Effector CD8-positive, alpha-beta T cell (primary cell): ENCODE data around the gene SGSH.
A peak's percentile ranks its signal among the peaks of the same experiment; 100 is the strongest.
"Not testable (repeated sequence)": the region's sequence is repeated elsewhere in the genome, so short reads cannot be mapped to it uniquely, and the experiment has no call there.

ENCODE experiments used
- DNase-seq: peaks from one replicate; lab custom pipeline; 2025; lab: John Stamatoyannopoulos, UW

Gene SGSH

GRCh38 chr17:80253631-80254395 is 33.7 kb upstream of the SGSH start:
- no peak for DNase-seq

GRCh38 chr17:80252871-80253270 is 32.7 kb upstream of the SGSH start:
- DNase-seq = peak; percentile 70

GRCh38 chr17:80251966-80252365 is 31.8 kb upstream of the SGSH start:
- DNase-seq = no peak

DNA sequence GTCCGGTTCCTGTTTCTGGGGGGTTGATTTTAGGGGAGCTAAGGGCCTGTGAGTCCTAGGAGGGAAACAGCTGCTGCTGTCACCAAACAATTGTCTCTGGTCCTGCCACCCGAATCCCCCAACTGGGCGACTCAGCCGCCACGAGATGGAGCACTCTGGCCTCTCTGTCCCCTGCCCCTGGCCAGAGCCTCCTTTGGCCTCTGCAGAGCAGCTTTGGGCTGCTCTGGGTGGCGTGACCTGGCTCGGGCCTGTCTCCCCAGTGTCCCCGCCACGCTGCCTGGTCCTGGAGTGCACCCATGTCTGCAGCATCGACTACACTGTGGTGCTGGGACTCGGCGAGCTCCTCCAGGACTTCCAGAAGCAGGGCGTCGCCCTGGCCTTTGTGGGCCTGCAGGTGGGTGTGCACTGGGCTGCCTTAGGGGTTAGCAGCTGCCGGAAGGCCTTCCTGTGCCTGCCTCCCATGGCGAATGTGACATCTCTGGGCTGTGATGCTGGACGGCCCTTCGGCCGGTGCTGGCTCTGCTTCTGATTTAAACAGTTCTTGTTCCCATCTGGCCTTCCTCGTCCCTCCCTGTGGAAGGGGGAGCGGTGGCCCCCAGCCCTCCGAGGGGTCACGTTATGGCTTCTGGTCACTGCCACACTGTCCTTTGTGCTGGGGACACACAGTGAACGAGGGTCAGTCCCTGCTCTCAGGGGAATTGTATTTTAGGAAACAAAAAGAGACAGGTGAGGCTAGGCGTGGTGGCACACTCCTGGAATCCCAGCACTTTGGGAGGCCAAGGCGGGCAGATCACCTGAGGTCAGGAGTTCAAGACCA is 29.0 kb upstream of the SGSH start:
- DNase-seq = no peak

- DNase-seq = no peak
These were observed 28.1 kb upstream of the SGSH start for GRCh38 chr17:80248001-80248893.

DNA sequence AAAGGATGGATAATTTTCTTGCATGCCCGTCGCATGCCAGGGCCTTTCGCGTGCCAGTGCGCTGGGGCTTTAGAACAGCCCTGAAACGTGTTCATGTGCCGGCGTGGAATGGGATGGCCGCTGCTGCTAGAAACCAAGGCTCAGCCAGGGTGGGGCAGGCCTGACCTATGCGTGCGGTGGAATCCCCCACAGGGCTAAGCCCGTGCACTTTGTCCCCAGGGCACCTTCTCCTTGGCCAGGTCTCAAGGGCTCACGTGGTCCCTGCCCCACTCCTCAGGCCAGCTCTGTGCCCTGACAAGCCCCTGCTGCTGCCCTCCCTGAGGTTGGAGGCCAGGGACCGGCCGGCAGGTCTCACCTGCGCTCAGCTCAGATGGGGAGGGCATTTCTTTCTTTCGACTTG is 27.4 kb upstream of the SGSH start:
- DNase-seq = no peak

GRCh38 chr17:80246726-80247125 is 26.6 kb upstream of the SGSH start:
- DNase-seq = no peak

DNA sequence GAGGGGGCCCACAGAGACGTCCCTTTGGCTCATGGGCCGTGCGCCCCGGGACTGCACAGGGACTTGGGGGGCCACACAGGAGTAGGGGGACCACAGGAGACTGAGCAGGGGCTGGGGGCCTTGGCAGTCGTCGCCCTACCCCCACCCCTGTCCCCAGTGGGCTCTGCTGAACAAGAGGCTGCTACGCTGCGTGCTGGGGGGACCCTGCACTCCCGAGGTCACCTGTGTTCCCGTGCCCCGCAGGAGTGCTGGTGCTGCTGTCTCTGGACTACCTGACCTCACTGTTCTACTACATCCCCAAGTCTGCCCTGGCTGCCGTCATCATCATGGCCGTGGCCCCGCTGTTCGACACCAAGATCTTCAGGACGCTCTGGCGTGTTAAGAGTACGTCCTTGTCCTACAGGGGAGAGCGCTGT is 26.1 kb upstream of the SGSH start:
- no peak for DNase-seq

GRCh38 chr17:80245566-80246265 is 25.6 kb upstream of the SGSH start:
- DNase-seq = no peak

DNA sequence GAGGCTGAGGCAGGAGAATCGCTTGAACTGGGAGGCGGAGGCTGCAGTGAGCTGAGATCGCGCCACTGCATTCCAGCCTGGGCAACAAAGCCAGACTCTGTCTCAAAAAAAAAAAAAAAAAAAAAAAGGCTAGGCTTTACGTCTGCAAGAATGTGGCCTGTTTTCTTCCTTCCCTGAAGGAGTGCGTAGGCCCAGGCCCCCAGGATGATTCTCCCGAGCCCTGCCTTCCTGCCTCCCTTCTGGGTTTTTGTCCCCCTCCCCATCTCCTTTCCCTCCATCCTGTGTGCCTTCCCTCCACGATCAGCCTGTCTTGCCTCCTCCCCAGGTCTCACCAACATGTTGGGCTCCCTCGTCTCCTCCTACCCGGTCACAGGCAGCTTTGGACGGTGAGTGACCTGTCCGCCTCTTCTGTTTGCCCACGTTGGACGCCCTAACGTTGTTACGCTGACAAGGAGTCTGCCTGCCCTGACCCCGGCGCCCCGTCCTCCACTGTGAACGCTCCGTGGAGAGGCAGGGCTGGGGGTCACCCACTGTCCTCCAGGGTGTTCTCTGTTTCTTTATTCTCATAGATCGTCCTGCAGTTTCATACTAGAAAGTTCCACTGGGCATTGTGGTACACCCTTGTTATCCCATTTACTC is 24.9 kb upstream of the SGSH start:
- no peak for DNase-seq

GRCh38 chr17:80244448-80244847 is 24.3 kb upstream of the SGSH start:
- DNase-seq = not testable (repeated sequence)

DNA sequence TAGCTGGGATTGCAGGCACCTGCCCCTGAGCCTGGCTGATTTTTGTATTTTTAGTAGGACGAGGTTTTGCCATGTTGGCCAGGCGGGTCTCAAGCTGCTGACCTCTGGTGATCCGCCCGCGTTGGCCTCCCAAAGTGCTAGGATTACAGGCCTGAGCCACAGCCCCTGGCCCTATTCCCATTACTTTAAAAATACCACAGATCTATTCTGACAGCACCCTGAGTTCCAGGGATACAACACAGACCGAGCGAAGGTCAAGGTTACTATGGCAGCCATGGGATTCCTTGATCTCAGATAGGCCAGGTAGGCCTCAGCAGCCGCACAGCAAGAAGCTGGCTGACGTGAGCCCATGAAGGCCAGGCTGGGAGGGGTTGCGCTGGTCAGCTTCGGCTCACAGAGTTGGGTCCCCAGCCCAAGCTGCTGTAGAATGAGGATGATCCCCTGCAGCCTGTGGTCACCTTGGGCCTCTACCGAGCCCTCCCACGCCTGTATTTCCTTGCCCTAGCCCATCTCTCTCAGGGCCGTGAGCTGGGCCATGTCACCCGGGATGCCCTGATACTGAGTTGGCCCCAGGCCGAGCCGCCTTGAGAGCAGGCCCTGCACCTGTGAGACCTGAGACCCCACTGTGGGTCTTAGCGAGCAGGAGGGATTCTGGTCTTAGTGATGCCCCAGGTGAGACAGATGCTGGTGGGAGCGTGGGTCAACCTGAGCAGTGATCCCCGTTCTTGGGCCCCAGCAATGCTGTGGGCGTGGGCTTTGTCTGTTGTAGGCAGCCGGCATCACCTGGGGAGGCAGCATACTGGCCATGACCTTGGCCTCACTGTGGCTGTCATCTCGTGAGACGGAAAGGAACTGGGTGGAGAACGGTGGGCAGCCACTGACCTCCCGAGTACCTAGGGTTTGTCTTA is 23.6 kb upstream of the SGSH start:
- DNase-seq = no peak

- no peak for DNase-seq
These were observed 22.4 kb upstream of the SGSH start for GRCh38 chr17:80242505-80242904.

- DNase-seq = no peak
These were observed 17.3 kb upstream of the SGSH start for GRCh38 chr17:80237386-80237785.

- DNase-seq = no peak
These were observed 16.8 kb upstream of the SGSH start for GRCh38 chr17:80236911-80237310.

- DNase-seq = no peak
These were observed 13.1 kb upstream of the SGSH start for GRCh38 chr17:80233202-80233601.

DNA sequence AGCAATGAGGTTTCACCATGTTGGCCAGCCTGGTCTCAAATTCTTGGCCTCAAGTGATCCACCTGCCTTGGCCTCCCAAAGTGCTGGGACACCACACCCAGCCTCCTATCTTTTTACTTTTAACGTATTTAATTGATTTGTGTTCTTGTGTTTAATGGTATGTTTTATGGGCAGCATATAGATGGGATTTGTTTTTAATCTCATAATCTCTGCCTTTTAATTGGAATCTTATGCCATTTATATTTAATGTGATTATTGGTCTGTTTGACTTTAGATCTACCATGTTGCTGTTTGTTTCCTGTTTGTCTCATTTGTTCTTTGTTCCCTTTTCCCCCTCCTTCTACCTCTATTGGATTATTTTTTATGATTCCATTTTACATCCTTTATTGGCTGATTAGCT is 12.3 kb upstream of the SGSH start:
- DNase-seq = no peak

GRCh38 chr17:80229011-80229410 is 8.9 kb upstream of the SGSH start:
- DNase-seq = no peak

DNA sequence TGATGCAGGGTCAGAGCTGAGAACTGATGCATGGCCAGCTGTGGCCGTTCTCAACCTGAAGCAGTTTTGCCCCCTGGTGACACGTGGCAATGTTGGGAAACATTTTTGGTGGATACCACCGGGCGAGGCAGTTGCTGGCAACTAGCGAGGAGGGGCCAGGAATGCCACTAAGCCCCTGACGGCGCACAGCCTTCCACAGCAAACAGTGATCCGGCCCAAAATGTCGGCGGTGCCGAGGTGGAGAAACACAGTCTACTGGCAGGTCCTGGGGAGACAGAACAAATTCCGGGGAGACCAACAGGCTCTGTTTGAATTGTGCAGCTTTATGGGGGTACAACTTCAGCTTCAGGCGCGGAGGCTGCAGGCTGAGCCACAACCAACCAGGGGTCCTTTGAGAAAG is 8.3 kb upstream of the SGSH start:
- no peak for DNase-seq

DNA sequence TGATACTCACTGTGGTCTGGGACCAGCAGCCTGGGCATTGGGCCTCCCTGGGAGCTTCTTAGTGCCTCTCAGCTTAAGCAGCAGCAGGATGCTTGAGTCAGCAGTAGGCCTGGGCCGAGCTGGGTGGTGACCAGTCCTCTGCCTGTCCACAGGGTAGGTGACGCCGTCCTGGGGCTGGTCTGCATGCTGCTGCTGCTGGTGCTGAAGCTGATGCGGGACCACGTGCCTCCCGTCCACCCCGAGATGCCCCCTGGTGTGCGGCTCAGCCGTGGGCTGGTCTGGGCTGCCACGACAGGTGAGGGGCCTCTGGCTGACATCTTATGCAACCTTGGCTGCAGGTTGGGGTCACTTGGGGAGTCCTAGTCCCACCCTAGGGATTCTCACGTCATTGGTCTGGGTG is 7.5 kb upstream of the SGSH start:
- DNase-seq = no peak
